PC-9 (cell line): ENCODE measurements around the gene SBF2. TPM values are rescaled to one million over a fixed set of nuclear protein-coding genes. Genes with fewer than 3 reads are reported as not detected.

Experiments
- BruUV-seq: library from RNA; stranded (reverse); fragments of 400-500 nt; replicated peaks from 2 replicates; lab custom pipeline; 2021; lab: Mats Ljungman, UMichigan
- CTCF ChIA-PET: fragments of 300-600 bp; sonication (Branson Sonifier 250); formaldehyde crosslinking; loops from one replicate; lab custom pipeline; 2022; ENCODE audit warnings: antibody characterized with exemption; lab: Charles Lee
- POLR2A ChIA-PET: fragments of 300-600 bp; sonication (Branson Sonifier 250); formaldehyde crosslinking; loops from one replicate; lab custom pipeline; 2022; ENCODE audit warnings: antibody characterized with exemption; ENCODE audit not compliant: unreplicated experiment; lab: Charles Lee
- DNase-seq, 2 experiments: peaks; one replicate each; pipeline versions ENCODE4 v3.0.0 to v3.0.0-alpha.2; 2015 to 2022; ENCODE audit warnings: mixed read lengths in 1 of 2
- H2AFZ ChIP-seq: fragments of 200-600 bp; sonication (generic); 2 replicates; pipeline ENCODE4 v1.8.1; 2017; ENCODE audit warnings: antibody characterized with exemption
- H3F3A ChIP-seq: fragments of 200-600 bp; sonication (generic); 2 replicates; pipeline ENCODE4 v1.8.1; 2017; ENCODE audit warnings: antibody characterized with exemption, mild to moderate bottlenecking, low read depth; ENCODE audit not compliant: insufficient read depth
- H3K27ac ChIP-seq: fragments of 200-600 bp; sonication (generic); 2 replicates; pipeline ENCODE4 v1.6.1; 2016; ENCODE audit warnings: mixed run types
- H3K27me3 ChIP-seq: fragments of 200-600 bp; sonication (generic); 2 replicates; pipeline ENCODE4 v1.6.1; 2016; ENCODE audit warnings: low read depth, mixed run types; ENCODE audit not compliant: insufficient read depth
- H3K36me3 ChIP-seq: fragments of 200-600 bp; sonication (generic); 2 replicates; pipeline ENCODE4 v1.6.1; 2016; ENCODE audit warnings: low read depth, mixed run types
- H3K4me1 ChIP-seq: fragments of 200-600 bp; sonication (generic); replicated peaks from 2 replicates; pipeline ENCODE4 v1.6.1; 2016; ENCODE audit warnings: mixed run types; ENCODE audit not compliant: insufficient read depth
- H3K4me2 ChIP-seq: fragments of 200-600 bp; sonication (generic); 2 replicates; pipeline ENCODE4 v1.6.1; 2017; ENCODE audit warnings: mixed run types
- H3K4me3 ChIP-seq: fragments of 200-600 bp; sonication (generic); 2 replicates; pipeline ENCODE4 v1.6.1; 2016; ENCODE audit warnings: mixed run types
- H3K79me2 ChIP-seq: fragments of 200-600 bp; sonication (generic); 2 replicates; pipeline ENCODE4 v1.6.1; 2017; ENCODE audit warnings: low read depth, mixed run types
- H3K9me2 ChIP-seq: fragments of 200-600 bp; sonication (generic); 2 replicates; pipeline ENCODE4 v1.8.1; 2017; ENCODE audit warnings: mild to moderate bottlenecking; ENCODE audit not compliant: insufficient read depth
- H3K9me3 ChIP-seq: fragments of 200-600 bp; sonication (generic); 2 replicates; pipeline ENCODE4 v1.8.1; 2016; ENCODE audit warnings: low read depth; ENCODE audit not compliant: insufficient read depth
- H4K20me1 ChIP-seq: fragments of 200-600 bp; sonication (generic); 2 replicates; pipeline ENCODE4 v1.8.1; 2017; ENCODE audit not compliant: insufficient read depth
- EZH2 ChIP-seq: fragments of 200-600 bp; sonication (generic); IDR thresholded peaks from 2 replicates; pipeline ENCODE4 v1.8.0; 2017; ENCODE audit warnings: antibody characterized with exemption, low read depth
- intact Hi-C: fragments of 100-400 bp; cut with micrococcal nuclease; formaldehyde crosslinking; loops from one replicate; pipeline ENCODE4 v1.10.0; 2022; ENCODE audit not compliant: unreplicated experiment
- total RNA-seq: library from RNA; stranded (reverse); gene quantifications from 2 replicates; pipeline ENCODE4 v1.2.3, GENCODE V29; 2021
- TF ChIP-seq, protein P1 (sequence below): fragments of 200-600 bp; sonication (generic); conservative IDR thresholded peaks from 2 replicates; pipeline ENCODE4 v1.6.1; 2017; ENCODE audit warnings: mixed run types, antibody characterized with exemption, mild to moderate bottlenecking, moderate library complexity

SBF2 gene
- total RNA-seq, 1 experiment from 2014 or later = 18.6 TPM

GRCh38 chr11:9957072-9957471 is 336.9 kb downstream of the SBF2 start:
- Histone ChIP-seq H3K9me3 (no peaks in the 10 kb centered on the region), H3K27me3 (no peaks in the 10 kb centered on the region), H3K36me3 (no peaks in the 10 kb centered on the region), H2AFZ (no peak overlapping the region), H3K9me2 (no peaks in the 10 kb centered on the region), H3K4me2 (no peak overlapping the region), H4K20me1 (no peaks in the 10 kb centered on the region), H3K4me1 (no peaks in the 10 kb centered on the region), H3K4me3 (no peak overlapping the region), H3K79me2 (no peaks in the 10 kb centered on the region), H3F3A (no peaks in the 10 kb centered on the region), H3K27ac (no peak overlapping the region)
- ChIA-PET POLR2A (no interaction called here), CTCF (no interaction called here)
- BruUV-seq = no TSS peak
- DNase-seq = no peak
- intact Hi-C loops = no loop called here
- no peak for TF ChIP-seq EZH2
- TF ChIP-seq, protein P1, sequence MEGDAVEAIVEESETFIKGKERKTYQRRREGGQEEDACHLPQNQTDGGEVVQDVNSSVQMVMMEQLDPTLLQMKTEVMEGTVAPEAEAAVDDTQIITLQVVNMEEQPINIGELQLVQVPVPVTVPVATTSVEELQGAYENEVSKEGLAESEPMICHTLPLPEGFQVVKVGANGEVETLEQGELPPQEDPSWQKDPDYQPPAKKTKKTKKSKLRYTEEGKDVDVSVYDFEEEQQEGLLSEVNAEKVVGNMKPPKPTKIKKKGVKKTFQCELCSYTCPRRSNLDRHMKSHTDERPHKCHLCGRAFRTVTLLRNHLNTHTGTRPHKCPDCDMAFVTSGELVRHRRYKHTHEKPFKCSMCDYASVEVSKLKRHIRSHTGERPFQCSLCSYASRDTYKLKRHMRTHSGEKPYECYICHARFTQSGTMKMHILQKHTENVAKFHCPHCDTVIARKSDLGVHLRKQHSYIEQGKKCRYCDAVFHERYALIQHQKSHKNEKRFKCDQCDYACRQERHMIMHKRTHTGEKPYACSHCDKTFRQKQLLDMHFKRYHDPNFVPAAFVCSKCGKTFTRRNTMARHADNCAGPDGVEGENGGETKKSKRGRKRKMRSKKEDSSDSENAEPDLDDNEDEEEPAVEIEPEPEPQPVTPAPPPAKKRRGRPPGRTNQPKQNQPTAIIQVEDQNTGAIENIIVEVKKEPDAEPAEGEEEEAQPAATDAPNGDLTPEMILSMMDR = no peak

- no peak for DNase-seq
- H3K27ac ChIP-seq = no peak overlapping the region
- intact Hi-C loops = no loop called here
- no TSS peak for BruUV-seq
- CTCF ChIA-PET = no interaction called here
- H3K9me2 ChIP-seq = no peaks in the 10 kb centered on the region
- H4K20me1 ChIP-seq = no peaks in the 10 kb centered on the region
- H3K27me3 ChIP-seq = no peaks in the 10 kb centered on the region
- H3K4me2 ChIP-seq = no peak overlapping the region
- no peaks in the 10 kb centered on the region for H3K79me2 ChIP-seq
- H3K4me1 ChIP-seq = no peaks in the 10 kb centered on the region
- no peak overlapping the region for H2AFZ ChIP-seq
- no peaks in the 10 kb centered on the region for H3K36me3 ChIP-seq
- TF ChIP-seq EZH2 = no peak
- TF ChIP-seq, protein P1 = no peak
- no peak overlapping the region for H3K4me3 ChIP-seq
- H3K9me3 ChIP-seq = no peaks in the 10 kb centered on the region
- POLR2A ChIA-PET = no interaction called here
- no peaks in the 10 kb centered on the region for H3F3A ChIP-seq
Observed at GRCh38 chr11:9956483-9956882, 337.5 kb downstream of the SBF2 start.

DNA sequence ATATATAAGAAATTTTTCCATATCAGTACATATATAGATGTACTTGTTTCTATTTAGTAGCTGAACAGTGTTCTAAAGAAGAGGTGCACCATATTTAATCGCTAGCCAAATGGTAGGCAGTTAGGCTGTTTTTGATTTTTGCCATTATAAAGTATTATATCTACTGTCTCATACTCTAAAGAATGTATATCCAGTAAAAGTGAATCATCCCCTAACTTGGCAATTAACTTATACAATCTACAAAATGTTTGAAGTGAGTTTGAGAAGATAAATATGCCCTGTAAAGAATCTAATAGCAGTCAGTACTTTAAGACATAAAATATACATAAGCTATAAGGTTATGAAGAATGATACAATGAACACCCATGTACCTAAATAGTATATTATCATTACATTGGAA is 338.6 kb downstream of the SBF2 start:
- POLR2A ChIA-PET = no interaction called here

More for the DNA sequence above, 338.6 kb downstream of the SBF2 start:
- H2AFZ ChIP-seq = no peak overlapping the region
- H3K4me1 ChIP-seq = no peaks in the 10 kb centered on the region
- no peak for TF ChIP-seq EZH2
- TF ChIP-seq, protein P1 = no peak
- intact Hi-C loops = no loop called here
- no peak overlapping the region for H3K27ac ChIP-seq
- H3K79me2 ChIP-seq = no peaks in the 10 kb centered on the region
- H3F3A ChIP-seq = no peaks in the 10 kb centered on the region
- no peak overlapping the region for H3K4me3 ChIP-seq
- no peaks in the 10 kb centered on the region for H3K27me3 ChIP-seq
- no peaks in the 10 kb centered on the region for H4K20me1 ChIP-seq
- H3K9me3 ChIP-seq = no peaks in the 10 kb centered on the region
- CTCF ChIA-PET = no interaction called here
- no peak overlapping the region for H3K4me2 ChIP-seq
- H3K9me2 ChIP-seq = no peaks in the 10 kb centered on the region
- BruUV-seq = no TSS peak
- no peaks in the 10 kb centered on the region for H3K36me3 ChIP-seq
- DNase-seq = no peak
